Effector CD4-positive, alpha-beta T cell (primary cell): ENCODE measurements around the gene ACSF3.

Experiments used
- DNase-seq: peaks from one replicate; pipeline ENCODE4 v3.0.0-alpha.2; 2020

ACSF3 gene

DNA sequence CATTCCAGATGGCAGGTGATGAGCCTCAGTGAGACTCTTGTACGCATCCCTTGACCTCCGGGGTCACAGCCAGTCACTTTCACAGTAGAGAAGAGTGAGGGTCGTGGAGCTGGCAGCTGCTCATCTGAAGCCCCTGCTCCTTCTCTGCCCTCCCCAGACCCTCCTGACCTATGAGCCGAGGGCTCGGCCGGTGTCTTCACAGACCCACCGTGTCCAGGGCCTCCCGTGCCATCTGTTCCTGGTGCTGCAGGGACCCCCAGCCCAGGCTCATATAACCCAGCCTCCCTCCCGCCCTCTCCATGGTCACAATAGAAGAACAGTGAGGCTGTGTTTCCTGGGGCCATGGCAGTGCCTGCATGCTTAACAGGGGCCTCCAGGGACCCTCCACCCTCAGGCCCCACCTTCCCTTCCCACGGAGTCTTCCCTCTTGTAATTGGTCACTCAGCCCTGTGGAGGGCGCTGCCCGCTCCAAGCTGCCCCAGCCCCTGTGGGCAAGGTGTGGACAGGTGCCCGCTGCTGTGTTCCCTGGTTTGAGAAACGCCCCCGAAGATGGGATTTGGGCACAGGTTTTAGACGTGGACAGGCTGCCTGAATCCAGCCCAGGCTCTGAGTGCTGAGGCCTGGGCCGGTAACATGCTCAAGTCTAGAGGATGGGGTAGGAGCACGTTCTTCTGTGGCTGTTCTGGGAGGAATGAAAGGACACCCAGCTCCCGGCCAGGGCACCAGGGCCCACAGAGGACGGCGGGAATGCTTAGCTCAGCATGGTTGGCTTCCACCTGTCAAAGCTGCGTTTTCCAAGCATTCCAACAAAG is 38.7 kb downstream of the ACSF3 start:
- DNase-seq, result no peak

DNA sequence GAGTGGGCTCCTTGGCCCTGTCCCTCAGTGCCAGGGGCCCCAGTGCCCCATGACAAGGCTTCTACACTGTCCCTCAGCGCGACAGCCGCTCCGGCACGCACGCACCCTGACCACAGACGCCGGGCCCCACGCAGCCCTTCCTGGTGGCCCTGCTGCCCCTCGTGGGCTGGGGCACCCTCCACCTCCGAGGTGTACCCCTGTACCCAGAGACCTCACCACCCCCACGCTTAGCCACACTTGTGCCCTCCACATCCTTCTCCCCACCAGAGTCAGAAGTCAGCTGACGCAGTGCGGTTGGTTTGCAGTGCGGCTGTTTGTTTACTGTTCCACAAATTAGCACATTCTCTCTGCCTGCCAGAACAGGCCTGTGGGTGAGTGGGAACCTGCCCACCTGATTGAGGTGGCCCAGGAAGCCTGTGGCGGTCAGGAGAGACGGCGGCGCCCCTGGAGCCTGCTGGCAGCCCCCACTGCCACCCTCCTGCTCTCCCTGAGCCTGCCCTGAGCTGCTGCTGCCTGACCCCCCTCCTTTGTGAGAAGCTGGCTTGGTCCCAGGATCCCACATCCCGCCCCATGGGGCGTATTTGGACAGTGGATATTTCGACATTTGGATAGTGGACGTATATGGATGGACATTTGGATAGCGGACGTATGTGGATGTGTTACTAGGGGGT is 39.9 kb downstream of the ACSF3 start:
- DNase-seq, result no peak

DNA sequence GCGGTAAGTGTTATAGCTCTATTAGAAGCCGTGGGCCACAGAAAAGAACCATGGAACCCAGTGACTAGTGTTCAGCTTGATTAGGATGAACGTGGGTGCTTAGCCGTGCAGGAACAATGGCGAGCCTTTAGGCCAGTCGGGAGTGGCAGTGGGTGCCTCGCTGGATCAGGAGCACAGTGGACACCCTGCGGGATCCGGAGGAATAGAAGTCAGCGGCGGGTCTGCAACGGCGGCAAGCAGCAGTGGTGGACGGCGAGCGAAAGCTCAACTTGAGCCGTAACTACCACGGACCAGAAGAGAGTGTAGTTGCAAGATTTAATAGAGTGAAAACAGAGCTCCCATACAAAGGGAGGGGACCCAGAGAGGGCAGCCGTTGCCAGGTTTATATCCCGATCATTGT is 40.6 kb downstream of the ACSF3 start:
- DNase-seq, result no peak

DNA sequence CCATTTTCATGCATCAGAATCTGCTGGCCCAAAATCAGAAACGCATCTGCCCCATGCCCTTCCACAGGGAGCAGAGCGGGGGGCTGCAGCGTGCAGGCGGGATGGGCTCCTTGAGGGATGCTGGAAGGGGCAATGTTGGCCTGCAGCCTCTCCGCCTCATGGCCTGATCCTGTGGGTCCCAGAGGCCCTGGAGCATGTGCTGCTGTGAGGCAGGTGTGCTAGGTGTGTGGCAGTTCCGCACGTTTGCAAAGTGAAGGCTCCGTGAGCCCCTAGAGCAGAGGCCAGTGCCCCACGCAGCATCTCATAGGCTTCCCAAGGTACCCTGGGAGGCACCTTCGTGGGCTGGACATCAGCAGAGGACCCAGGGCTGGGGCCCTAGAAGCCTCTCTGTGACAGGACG is 41.5 kb downstream of the ACSF3 start:
- DNase-seq, result no peak

DNA sequence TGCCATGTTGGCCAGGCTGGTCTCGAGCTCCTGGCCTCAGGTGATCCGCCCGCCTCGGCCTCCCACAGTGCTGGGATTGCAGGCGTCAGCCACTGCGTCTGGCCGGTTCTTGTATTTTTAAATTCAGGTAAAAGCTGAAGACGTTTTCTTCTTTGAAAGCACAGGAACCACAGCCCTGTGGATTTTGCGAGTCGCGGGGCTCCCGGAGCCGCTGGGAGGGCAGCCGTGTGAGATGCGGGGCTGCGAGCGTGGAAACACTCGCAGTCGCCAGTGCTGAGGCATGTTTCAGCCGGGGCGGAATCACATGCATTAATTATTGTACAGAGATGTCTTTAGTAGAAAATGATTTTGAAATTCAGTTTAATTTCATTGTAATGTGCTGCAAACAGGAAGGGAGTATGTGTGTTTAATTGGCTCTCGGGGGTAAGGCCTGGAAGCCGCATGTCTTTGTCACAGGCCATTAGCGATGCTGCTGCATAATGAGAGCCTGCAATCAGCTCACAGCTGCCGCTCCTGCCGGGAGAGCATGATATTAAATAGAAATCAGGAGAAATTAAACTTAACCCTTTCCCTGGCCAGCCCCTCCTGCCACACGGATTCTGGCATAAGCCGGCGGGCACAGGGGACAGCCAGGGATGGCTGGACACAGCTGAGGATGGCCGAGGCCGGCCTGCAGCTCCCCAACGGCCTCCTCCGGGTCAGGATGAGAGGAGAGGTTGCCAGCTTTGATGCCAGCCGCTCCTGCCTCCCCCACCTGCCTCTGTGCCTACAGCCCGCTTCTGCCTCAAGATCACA is 42.5 kb downstream of the ACSF3 start:
- no peak for DNase-seq

DNA sequence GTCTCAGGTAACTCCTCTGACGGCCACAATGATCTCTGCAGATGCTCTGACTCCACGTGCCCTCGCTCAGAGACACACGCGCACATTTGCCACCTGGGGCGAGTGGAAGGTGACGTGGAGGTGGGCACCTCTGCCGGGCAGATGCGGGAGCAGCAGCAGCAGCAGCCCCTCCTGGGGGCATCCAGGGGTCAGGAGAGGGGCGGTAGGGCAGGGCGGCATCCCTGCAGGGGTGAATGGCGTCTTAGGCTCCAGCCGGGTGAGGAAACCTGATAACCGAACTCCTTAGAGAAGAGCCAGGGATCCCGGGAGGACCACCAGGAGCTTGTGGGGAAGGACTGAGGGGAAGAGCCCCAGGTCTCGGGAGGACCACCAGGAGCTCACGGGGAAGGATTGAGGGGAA is 43.3 kb downstream of the ACSF3 start:
- DNase-seq, result no peak

DNA sequence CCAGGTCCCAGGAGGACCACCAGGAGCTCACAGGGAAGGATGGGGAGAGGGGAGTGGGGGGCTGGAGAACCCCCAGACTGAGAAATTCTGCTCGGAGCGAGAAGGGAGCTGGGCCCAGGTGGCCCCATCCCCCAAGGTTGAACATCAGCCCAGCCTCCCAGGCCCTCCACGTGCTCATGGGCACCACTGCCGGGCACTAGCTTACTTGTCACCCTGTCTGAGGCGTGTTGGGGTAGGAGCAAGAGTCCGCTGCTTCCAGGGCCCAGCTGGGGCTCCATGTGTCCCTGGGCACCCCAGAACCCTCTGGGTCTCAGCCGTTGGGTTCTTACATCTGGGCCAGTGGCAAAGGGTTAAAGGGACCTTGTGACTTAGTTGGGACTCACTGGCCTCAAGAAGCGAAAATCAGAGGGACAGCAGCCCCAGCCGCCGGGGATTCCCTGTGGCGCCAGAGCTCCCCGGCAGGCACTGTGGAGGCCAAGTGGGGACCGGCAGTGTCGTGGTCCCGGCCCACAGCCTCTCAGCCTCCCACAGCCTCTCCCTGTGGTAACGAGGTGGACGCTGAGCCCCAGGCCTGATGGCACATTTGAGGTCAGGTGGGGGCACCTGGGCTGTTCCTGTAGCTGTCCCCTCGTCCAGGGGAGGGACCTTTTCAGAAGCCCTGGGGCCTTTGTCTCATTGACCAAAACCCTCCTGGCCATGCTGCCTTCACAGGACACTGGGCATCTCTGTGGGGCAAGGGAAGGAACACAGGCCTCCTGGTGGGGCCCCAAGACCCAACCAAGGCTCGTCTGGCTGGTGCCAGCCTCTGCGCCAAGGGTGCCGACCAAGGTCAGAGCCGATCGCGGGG is 44.2 kb downstream of the ACSF3 start:
- DNase-seq, result no peak

DNA sequence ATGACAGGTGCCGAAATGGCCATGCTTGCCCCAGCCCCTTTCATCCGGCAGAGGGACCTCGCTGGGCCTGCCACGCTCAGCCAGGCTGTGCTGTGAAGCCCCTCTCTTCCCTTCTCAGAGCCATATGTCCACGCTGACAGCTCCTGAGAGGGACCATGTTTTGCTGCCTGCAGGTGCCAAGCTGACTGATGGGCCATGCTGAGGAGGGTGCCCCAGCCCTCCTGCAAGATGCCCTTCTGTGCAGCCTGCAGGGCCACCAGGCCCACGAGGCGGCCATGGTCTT is 44.8 kb downstream of the ACSF3 start:
- DNase-seq, result no peak

DNA sequence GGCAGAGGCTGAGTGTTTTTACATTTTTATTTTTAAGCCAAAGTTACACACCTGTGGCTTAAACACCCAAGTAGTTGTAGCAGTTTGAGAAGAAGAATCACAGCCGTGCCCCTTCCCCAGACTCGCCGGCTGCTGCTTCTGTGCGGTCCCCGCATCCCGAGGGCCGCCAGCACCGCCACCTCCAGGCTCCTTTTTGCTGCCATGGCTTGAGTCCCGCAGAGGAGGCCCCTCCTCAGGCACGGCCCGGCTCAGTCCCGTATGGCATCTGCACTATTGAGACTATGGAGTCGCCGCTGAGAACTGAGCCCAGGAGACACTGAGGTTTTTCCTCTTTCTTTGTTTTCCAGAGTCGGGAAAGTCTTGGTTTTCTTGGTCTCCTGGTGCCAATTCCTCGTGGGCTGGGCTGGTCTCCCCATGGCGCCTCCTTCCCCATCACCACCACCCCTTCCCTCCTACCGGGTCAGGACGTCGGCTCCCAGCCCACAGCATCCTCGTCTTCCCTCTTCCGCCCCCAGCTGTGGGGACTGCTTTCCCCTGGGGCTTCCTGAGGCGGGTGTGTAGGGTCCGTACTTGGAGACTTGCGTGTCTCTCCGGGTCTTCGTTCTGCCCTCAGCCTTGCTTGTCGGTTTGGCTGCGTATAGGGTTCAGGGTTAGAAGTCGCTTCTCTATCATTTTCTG is 45.3 kb downstream of the ACSF3 start:
- no peak for DNase-seq

DNA sequence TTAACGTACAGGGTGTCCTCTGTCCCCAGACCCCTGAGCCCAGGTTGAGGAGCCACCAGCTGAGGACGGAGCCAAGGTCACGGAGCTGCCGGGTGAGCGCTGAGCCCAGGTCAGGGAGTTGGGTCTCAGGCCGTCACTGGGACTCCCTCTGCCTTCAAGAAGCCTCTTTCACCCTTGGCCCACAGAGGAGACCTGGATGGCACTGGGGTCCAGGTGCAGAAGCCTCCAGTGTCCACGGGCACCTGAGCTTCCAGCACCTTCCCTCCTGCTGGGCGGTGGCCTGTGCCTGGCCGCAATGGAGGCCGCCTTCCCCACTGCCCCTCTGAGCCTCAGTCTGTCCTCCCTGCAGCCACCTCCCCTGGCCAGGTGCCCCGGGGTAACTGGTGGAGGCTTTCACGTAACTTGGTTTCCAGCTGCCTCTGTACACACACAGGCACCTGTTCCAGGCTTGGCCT is 46.3 kb downstream of the ACSF3 start:
- no peak for DNase-seq

DNA sequence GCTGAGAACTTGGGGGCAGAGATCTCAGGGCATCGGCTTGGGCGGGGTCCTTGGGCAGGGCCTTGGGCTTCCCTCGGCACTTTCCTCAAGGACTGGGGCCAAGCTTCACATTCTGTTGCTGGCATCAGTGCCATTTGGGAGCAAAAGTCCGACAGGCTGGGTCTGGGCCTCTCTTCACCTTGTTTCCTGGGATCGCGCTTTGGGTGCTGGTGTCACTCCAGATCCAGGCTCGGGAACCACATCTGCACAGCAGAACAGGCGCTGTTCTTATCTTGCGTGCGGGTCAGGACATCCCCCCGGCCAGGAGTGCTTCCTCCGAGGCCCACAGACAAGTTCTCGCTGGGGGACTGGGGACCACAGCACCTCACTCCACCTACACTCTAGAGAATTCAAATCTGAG is 46.7 kb downstream of the ACSF3 start:
- no peak for DNase-seq

DNA sequence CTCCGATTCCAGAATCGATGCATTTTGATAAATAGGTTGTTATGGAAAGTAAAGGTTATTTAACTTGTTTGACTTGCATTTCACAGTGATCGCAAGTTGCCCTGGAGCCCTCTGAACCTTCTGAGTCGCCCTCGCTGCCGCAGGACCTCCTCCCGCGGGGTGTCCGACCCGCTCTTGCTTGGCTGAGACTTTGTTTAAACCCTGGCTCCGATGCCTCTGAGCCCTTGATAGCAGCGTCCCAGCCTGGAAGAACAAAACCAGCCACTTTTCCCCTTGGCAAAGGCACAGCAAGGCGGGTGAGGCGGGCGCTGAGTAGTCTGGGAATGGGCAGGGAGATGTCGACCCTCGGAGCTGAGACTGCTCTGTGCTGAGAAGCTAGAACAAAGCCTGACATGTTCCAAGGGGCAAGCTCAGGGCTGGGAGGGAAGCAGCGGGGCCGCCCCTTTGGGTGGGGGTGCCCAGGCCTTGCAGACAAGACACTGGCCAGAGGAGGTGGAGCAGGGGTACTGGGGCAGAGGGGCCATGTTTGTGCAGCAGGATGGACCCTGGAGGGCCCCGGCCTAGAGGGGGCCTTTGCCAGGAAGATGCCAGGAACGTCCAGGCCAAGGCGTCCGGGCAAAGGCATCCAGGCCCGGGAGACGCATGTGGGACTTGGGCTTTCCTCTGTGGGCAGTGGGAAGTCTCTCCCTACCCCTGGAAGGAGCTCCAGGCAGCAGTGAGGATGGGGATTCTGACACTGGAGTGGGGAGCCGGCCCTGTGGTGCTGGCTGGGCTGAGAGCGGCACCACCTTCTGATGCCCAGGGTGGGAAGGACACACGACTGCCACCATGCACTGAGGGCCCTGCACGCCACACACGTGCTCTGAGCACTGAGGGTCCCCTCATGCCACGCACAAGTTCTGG is 47.6 kb downstream of the ACSF3 start:
- no peak for DNase-seq

DNA sequence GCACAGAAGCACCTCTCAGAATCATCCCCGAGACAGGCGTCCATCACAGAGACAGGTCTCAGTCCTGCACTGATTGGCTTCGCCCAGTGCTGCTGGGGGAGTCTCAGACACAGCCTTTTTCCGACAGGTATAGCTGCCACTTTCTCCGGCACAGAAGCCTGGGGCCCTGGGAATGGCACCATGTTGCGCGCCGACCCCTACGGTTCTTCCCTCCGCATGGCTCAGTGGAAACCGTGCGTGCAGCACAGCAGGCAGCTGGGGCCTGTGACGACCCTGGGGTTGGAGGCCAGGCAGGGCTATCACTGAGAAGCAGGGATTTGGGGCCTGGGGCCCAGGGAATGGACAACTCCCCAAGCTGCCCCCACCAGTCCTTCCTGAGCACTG is 48.2 kb downstream of the ACSF3 start:
- no peak for DNase-seq

DNA sequence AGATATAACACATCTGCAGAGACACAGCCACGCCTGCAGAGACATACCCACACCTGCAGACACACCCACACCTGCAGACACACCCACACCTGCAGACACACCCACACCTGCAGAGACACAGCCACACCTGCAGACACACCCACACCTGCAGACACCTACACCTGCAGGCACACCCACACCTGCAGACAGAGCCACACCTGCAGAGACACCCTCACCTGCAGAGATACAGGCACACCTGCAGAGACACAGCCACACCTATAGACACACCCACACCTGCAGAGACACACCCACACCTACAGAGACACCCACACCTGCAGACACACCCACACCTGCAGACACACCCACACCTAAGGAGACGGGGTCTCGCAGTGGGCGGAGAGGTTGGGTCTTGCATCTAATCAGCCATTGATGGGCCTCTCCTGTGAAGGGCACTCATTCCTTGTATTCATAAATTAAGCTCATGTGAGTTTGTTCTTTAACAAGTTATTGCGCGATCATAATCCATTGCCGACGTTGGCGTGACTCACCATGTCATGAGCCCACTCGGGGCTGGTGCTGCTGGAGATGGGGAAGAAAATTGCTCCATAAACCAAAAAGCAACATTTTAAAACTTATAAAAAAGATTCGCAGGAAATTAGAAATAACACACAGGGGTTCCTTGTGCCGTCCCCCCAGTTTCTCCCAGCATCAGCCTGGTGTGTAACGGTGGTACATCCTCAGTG is 49.0 kb downstream of the ACSF3 start:
- DNase-seq, result no peak

DNA sequence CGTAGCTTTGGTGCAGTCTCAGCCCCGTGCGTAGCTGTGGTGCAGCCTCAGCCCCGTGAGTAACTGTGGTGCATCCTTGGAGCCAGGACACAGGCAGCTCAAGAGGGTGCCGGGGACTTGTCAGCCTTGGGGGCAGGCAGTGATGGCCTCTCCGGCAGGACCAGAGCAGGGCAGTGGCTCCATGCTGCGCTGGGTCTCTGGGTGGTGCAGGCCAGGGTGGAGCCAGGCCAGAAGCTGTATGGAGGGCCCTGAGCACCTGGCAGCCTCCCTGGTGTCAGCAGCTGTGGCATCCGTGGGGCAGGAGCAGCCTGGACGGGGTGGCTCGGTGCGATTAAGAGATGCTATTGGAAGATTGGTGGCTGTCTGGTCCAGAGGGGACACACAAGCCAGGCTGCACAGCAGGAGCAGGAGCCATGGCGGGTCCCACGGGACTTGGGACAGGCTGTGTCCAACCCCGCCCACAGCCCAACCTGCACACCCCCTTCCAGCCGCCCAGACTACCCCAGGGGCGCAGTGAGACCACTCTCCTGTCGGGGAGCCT is 49.6 kb downstream of the ACSF3 start:
- DNase-seq, result no peak

DNA sequence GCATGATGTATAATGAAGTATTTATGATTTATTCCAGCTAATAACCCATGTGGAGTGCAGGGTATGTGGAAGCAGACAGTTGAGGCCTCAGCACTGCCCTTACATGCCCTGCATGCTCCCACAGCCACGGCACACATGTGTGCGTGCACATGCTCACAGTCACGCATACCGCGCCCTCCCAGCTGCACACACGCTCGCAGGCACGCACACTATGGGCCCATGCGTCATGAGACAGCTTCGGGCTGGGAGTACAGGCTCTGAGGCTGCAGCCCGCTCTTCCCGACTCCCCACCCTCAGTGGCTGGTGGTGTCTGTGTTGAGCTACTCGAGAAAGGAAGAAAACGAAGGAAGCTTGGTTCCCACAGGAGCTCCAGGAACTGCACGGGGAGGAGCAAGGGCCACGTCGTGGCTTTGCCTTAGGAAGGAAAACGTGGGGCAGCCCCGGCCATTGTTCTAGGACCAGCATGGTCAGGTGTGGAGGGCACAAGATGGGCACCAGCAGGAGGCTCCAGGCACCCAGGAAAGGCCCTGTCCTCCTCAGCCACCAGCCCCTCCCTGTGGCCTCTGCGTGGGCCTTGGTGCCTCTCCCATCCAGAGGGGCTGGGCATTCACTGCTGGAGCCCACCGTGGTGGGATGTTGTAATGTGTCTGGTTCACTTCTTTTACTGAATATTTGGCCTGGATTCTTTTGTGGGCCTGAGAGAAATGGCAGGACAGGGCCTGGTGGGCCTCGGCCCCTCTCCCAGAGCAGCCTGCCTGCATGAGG is 50.4 kb downstream of the ACSF3 start:
- DNase-seq, result no peak

DNA sequence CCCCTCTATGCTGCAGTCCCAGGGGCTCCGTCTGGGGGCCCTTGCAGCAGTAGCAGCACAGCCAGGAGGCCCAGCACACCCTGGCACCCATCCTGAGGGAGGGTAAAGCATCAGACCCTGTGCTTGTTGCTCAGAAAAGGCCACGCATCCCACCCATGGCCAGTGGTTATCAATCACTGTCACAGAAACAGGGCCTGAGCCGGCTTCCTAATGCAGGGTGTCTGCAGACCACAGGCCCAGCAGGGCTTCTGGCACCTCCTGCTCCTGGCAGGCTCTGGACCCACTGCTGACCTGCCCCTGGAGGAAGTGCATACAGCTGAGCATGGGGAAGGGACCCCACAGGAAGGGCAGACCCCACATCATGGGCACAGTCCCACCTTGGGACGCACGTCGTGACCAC is 51.0 kb downstream of the ACSF3 start:
- DNase-seq, result no peak

DNA sequence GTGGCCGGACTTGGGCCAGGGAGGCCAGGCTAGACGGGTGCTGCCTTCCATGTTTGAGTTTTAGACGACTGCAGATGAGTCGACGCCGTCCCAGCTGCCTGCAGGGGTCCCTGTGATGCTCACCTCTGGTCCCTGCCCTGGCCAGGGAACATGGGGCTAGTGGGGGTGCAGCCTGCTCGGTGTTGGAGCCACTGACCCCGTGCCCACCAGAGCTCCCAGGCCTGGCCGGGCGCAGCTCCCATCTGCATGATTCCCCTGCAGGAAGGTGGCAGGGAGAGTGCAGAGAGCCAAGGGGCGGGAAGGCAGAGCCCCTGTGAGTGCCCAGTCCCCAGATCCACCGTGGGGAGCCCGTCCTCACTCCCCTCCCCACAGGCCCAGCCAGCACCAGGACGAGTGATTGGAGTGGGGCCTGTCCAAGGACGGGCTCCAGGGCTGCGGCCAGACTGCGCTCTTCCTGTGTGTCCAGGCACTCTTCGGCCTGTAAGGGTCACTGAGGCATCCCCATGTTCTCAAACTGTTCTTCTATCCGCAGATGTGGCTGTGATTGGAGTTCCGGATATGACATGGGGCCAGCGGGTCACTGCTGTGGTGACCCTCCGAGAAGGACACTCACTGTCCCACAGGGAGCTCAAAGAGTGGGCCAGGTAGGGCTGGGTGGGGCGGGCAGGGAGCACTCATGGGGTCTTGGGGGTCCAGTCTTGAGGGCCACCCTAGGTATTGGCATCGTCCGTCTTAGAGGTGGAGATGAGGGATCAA is 51.9 kb downstream of the ACSF3 start:
- no peak for DNase-seq
